ENCODE measurements around the gene EMP3.
"Not testable (repeated sequence)": the region's sequence is repeated elsewhere in the genome, so short reads cannot be mapped to it uniquely, and the experiment has no call there.

EMP3 gene

DNA sequence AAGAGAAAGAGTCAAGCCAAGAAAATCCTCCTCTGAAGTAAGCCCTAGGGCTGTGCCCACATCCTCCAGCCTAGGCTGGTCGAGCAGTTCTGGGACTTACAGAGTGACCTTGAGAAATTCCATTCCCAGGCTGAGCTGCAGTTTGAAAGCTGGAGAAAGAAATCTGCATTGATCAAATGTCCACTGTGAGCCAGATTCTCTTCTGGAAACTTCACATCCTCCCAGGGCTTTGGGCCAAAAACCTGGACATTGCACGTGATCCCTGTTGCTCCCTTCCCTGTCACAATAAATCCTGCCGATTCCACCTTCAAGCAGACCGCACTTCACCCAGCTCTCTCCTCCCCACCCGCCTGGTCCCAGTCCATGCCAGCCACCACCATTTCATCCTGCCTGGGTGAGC is 22.7 kb downstream of the EMP3 start:
- DNase-seq (ENCODE audit: low spot score), result no peak

DNA sequence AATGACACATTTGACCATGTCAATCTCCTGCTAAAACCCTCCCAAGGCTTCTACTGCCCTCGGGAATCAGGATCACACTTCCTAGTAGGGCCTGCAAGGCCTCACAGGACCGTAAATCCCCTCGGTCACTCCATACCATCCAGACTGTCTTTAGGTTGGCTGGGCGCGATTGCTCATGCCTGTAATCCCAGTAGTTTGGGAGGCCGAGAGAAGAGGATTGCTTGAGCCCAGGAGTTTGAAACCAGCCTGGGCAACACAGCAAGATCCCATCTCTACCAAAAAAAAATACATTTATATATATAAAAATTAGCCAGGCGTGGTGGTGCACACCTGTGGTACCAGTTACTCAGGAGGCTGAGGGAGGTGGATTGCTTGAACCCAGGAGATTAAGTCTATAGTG is 23.4 kb downstream of the EMP3 start:
- DNase-seq (ENCODE audit: low spot score), result no peak

DNA sequence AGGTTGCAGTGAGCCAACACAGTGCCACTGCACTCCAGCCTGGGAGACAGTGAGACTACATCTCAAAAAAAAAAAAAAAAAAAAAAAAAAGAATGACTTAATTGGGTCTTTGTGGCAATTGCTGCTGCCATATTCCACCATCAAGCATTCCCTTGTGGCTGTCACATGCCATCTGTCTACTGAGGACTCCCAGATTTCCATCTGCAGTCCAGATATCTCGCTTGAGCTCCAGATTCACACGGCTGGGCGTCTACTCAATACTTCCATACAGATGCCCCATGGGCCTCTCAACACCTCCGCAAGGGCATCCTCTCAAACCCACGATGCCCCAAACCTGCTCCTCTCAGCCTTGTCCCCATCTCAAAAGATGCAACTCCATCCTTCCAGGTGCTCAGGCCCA is 25.5 kb downstream of the EMP3 start:
- no peak for DNase-seq (ENCODE audit: low spot score)

DNA sequence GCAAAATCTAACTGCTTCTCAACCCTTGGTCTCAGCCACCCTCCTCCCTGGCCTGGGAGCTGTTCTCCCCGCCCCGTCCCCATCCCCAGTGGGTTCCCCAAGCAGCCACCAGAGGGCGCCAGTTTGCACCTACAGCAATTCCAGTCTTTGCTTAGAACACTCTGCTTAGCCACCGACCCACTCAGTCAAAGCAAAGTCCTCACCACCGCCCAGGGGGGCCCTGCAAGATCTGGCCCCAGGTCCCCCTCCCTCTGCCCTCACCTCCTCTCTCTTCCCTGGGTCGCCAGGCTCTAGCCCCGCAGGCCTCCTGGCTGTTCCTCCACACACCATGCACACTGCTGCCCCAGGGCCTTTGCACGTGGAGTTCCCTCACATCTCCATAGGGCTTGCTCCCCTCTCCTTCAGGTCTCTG is 26.0 kb downstream of the EMP3 start:
- DNase-seq (ENCODE audit: low spot score), result peak; percentile 76

DNA sequence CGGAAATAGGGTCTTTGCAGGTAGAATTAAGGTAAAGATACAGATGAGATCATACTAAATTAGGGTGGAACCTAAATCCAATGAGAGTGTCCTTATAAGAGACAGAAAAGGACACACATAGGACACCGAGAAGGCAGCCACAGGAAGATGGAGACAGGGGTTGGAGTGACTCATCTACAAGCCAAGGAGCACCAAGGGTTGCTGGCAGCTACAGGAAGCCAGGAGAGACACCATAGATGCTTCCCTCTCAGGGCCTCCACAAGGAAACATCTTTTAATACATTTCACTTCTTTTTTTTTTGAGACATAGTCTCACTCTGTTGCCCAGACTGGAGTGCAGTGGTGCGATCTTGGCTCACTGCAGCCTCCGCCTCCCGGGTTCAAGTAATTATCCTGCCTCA is 28.3 kb downstream of the EMP3 start:
- no peak for DNase-seq (ENCODE audit: low spot score)

DNA sequence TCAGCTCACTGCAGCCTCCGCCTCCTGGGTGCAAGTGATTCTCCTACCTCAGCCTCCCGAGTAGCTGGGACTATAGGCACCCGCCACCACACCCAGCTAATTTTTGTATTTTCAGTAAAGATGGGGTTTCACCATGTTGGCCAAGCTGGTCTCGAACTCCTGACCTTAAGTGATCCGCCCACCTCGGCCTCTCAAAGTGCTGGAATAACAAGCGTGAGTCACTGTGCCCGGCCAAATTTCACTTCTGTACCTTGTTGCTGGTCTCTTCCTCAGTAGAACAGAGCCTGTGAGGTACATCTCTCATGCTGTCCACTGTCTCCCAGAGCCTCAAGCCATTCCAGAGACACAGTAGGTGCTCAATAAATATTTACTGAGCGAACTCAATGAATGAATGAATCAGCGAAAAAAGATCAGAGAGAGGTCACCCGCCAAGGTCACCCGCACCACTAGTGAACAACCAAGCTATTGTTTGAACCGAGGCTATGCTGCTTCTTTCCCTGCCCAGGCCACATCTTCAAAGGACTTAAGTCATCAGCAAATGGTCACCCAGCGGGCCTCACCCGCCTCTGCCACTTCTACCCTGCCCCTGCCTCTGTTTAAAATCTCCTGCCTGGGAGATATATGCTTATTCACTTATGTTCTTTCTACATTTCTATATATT is 29.1 kb downstream of the EMP3 start:
- DNase-seq (ENCODE audit: low spot score), result no peak

DNA sequence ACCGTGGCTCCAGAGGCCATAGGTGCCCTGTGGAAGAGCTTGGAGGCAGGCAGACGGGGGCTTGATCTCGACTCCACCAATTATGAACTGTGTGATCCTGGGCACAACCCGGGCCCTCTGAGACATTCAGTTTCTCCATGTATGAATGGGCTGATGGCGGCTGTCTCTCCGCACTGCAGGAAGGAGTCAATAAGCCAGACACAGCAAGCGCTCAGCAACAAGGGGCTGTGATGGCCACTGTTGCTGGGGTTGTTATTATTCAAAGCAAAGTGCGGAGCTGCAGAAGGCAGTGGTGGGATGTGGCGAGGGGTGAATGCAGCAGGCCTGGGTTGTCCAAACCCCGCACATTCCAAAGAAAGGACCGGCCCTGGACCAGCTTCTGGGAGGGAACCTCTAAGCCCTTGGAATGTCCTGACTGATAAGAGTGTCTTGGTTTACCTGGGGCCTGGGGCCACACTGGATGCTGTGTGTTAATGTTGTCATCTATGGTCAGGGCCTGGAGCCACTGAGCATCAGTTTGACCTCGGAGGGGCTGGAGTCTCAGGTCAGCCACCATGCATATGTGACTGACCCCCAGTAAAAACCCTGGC is 30.1 kb downstream of the EMP3 start:
- no peak for DNase-seq (ENCODE audit: low spot score)

DNA sequence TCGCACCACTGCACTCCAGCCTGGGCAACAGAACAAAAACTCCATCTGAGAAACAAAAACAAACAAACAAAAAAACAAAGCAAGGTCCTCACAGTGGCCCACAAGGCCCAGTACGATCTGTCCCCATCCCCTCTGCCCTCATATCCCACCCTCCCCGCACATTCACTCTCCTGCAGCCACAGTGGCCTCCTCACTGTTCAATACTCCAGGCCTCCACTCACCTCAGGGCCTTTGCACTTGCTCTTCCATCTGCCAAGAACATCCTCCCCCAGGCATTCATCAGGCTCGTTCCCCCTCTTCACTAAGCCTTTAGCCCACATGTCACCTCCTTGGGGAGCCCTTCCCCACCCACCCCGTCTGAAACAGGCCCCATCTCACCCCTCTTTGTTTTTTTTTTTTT is 33.8 kb downstream of the EMP3 start:
- DNase-seq (ENCODE audit: low spot score), result no peak

DNA sequence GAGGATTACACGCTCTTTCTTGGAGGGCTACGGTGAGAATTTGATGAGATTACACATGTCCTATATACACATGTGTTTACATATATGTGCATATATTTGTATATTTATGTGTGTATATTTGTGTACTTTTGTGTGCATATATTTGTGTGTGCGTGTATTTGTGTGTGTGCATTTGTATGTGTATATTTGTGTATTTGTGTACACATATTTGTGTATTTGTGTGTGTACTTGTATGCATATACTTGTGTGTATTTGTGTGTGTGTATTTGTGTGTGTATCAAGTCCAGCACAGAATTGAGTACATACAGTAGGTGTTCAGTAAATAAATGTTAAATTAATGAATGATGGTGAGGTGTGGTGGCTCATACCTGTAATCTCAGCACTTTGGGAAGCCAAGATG is 36.6 kb downstream of the EMP3 start:
- DNase-seq (ENCODE audit: low spot score), result no peak

DNA sequence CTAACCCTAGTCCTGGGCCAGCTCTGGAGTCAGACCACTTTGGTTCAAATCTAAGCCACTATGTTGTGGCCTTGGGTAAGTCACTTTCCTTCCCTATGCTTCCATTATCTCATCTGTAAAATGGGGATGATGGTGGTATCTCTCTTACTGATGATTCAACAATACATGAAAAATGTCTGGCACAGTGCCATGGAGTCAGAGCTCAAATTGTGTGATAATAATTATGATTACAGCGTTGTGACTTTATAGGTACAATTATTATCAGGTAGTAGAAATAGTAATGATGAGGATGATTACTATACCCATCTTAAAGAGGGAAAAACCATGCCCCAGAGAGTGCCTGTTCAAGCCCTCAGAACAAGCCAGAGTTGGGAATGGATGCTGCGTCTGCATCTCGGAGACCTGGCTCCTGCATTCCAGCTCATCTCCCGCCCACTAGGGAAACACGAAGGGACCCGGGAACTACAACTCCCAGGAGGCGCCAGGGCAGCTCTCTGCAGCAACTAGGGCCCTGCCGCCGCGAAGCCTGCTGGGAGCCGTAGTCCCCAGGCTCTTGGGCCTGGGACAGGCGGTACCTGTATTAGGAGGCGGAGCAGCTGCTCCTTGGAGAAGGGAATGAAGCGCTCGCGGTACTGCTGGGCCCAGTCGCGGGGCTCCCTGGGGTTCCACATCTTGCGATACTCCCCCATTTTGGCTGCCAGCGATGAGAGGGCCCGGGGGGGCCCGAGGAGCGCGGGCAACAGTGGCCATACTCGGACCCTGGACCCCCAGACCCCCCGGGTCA is 37.6 kb downstream of the EMP3 start:
- DNase-seq (ENCODE audit: low spot score), result peak; percentile 88

DNA sequence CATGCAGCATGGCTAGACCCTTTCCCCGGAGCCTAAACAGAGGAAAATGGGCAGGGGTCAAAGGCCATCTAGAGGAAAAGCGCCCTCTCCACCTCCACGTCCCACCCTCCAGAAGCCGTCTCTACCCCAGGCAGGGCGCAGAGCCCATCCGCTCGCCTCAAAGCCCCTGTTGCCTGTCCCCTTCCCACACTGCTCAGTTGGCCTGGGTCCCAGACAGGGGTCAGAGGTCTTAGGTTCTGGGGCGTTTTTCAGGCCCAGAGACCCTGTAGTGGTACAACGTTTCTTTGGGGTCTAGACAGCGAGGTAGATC is 38.1 kb downstream of the EMP3 start:
- no peak for DNase-seq (ENCODE audit: low spot score)

DNA sequence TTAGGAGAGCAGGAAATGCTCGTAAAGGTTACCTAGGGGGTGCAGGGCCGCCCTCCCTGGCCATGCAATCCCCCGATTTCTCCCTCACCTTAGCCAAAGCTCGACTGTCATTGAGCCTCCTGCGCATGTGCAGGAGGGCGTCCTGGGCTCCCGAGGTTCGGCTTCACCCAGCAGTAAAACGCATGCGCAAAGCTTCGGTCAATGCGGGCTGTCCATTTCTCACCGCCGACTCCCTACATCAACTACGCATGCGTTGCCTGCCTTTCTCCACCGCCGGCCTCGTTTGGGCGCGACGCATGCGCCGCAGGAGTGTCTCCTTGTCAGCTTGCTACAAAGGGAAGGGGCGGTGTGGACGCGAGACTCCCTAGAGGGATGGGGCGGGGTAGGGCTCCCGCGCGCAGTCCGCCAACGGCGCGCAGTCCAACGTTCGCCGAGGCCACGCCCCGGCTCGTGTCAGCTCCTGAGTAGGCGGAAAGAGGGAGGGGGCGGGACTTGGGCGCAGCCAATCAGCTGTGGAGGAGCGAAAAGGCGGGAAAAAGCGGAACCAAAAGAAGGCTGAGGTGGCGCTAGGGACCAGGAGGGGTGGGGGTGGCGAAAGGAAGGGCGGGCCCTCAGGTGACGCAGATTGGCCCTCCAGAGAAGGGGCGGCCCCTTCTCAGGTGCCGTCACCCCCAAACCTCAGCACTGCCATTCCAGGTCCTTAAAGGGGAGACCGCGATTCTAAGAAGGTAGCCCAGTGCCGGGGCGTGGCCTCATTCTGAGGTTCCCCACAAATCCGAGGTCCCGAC is 38.7 kb downstream of the EMP3 start, which contains the start of the genes SYNGR4 and TMEM143:
SYNGR4 (plus strand) TSS at position 558 of the 788 bp plus-strand sequence. CDS start 1,476 bp downstream, outside the sequence.
TMEM143 (minus strand) TSS at position 131 of the 788 bp plus-strand sequence; CDS start at position 111, 20 bp downstream.
- DNase-seq (ENCODE audit: low spot score), result peak; percentile 99

DNA sequence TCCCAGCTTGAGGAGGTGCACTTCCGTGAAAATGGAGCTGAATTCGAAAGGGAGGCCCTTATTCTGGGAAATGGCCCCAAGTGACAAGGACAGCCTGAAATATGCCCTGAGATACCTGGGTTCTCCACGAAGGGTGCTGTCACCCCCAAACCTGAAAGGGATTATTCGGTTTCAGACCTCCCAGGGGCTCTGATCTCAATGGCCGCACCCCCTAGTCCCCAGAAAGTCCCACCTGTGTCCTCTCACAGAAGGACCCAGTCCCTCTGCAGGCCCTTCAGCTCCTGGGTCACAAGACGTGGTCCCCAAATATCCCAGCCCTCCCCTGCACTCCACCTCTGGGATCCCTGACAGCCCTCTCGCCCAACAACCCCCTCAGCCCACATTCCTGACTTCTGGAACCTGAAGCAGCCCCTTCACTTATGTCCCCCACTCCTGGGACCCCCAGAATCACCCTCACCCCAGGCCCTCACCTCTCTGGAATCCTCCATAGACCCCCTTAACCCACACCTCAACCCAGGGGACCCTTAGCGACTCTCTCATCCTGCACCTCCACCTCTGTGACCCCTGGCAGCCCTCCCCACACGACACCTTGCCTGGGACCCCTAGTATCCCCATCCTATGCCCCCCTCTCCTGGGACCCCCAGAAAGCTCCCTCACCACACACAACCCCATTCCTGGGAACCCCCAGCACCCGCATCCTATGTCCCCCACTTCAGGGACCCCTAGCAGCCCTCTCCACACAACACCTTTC is 39.4 kb downstream of the EMP3 start:
- no peak for DNase-seq (ENCODE audit: low spot score)

DNA sequence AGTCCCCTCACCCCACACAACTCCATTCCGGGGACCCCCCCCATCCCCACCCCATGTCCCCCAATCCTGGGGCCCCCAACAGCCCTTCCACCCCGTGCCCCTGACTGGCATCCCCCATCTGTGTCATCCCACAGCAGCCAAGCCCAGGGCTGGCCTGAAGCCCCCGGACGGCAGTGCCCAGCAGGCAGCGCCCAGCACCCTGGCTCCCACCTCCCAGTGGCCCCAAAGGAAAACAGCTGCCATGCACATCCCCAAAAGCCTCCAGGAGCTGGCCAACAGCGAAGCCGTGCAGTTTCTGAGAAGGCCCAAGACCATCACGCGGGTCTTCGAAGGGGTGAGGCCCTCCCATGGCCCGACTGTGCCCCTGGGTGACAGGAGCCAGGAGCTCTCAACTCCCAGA is 40.2 kb downstream of the EMP3 start:
- DNase-seq (ENCODE audit: low spot score), result no peak

DNA sequence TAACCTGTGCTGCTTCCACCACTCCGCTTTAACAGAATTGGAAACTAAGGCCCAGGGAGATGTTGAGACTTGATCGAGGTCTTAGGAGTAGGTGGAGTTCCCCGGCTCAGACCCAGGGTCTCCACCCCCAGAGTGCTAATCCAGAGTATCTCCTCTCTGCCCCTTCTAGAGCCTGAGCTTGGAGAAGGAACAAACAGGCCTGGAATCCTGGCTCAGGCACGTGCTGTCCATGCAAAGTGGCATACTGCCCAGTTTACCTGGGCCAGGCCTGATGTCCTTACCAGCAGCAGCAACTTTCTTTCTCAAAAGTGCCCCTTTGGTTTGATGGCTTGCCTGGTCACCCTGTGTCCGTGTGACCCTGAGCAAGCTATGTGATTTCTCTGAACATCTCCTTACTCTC is 42.5 kb downstream of the EMP3 start:
- DNase-seq (ENCODE audit: low spot score), result no peak

DNA sequence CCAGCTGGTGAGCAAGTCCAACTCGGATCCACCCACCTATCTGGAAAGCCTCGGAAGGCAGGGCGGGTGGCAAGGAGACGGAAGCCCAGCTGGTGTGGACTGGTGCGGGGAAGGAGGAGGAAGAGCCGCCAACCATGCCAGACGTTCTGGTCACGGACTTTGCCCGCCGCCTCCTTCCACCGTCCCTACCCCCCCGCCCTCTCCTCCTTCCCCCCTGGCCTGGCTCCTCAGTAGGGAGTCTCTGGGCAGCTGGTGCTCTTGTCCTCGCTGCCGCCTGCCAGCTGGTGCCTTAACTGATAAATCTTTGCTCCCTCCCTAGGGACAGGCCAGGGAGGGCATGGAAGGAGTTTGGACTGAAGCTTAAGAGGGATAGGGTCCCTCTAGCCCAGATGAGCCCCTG is 43.6 kb downstream of the EMP3 start:
- no peak for DNase-seq (ENCODE audit: low spot score)

DNA sequence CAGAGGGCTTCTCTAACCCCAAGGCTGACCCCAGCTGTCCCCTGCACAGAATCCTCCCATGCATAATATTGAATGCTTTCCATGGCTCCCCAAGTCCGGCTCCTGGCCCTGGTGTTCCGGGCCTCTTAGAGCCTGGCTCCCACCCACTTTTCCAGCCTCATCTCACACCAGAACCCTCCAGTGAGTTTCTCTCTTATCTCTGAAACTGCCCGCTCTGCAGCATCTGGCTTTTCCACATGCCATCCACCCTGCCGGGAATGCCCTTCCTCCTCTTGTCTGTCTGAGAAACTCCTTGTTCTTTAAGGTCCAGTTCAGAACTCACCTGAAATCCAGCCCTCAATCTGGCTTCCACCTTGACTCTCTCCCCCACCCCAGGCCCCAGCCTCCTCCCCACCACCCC is 45.6 kb downstream of the EMP3 start:
- no peak for DNase-seq (ENCODE audit: low spot score)

DNA sequence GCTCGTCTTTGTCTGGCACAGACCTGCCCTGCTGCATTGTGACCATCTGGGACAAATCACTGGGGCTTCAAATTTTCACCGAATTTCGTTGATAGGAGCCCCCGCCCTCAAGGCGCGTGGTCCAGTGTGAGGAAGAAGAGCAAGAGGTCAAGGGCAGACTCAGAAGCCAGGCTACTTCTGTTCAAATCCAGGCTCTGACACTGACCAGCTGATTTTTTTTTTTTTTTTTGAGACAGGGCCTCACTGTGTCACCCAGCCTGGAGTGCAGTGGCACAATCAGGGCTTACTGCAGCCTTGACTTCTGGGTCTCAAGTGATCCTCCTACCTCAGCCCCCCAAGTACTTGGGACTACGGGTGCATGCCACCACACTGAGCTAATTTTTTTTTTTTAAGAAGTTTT is 46.0 kb downstream of the EMP3 start:
- DNase-seq (ENCODE audit: low spot score), result no peak

DNA sequence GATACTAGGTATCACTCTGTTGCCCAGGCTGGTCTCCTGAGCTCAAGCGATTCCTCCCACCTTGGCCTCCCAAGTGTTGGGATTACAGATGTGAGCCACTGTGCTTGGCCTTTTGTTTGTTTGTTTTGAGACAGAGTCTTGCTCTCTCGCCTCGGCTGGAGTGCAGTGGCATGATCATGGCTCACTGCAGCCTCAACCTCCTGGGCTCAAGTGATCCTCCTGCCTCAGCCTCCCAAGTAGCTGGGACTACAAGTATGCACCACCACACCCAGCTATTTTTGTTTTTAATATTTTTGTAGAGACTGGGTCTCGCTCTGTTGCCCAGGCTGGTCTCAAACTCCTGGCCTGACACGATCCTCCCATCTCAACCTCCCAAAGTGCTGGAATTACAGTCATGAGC is 46.4 kb downstream of the EMP3 start:
- DNase-seq (ENCODE audit: low spot score), result not testable (repeated sequence)

DNA sequence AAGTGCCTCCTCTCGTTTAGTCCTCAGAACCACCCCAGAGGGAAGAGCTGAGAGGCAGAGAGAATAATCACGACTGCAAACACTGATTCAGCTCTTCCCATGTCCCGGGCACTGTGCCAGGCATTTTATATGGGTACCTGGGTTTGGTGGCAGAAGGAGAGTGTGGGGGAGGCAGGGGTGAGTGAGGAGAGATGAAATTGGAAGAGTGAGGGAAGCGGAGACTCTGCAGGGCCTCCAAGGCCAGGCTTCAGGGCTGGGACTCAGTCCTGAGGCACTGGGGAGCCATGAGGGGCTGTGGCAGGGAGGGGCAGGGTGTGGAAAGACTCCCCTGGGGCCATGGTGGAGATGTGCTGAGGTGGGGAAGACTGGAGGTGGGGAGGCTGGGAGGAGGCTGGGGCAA is 47.6 kb downstream of the EMP3 start:
- no peak for DNase-seq (ENCODE audit: low spot score)

DNA sequence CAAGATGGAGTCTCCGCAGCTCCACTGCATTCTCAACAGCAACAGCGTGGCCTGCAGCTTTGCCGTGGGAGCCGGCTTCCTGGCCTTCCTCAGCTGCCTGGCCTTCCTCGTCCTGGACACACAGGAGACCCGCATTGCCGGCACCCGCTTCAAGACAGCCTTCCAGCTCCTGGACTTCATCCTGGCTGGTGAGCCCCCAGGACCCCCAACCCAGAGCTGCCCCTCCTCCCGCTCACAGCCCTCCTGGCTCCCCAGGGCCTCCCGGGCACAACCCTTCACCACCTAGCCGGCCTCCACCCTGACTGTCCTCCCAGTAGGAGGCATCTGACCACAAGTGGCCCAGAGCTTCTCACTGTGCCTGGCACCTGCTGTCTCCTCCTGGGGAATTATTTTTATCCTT is 48.2 kb downstream of the EMP3 start:
- DNase-seq (ENCODE audit: low spot score), result no peak

DNA sequence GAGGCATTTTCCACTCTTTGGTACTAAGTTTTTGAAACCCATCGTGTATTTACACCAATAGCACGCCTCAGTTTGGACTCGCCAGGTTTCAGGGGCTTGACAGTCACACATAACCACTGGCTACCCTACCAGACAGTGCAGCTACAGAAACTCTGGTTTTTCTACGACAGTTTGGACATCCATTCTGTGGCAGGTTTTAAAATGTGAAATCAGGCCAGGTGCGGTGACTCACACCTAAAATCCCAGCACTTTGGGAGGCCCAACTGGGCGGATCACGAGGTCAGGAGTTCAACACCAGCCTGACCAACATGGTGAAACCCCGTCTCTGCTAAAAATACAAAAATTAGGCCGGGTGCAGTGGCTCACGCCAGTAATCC is 52.8 kb downstream of the EMP3 start:
- no peak for DNase-seq (ENCODE audit: low spot score)

Measured in CD4-positive, alpha-beta T cell treated with Interleukin-15 for 4 hours (primary cell).